Common myeloid progenitor, CD34-positive (primary cell): ENCODE results near the gene RNF152.

Source experiments
- CTCF ChIA-PET: fragments of 350-600 bp; sonication (Branson Sonifier 250); formaldehyde crosslinking; loops from one replicate; lab custom pipeline; 2021; ENCODE audit warnings: antibody characterized with exemption; lab: Charles Lee
- POLR2A ChIA-PET: fragments of 350-600 bp; sonication (Branson Sonifier 250); formaldehyde crosslinking; loops from one replicate; lab custom pipeline; 2021; ENCODE audit warnings: antibody characterized with exemption; lab: Charles Lee
- DNase-seq, 3 donors: peaks; one replicate each; pipeline versions ENCODE4 v3.0.0 to v3.0.0-alpha.2; 2013
- H3K27ac ChIP-seq, 2 experiments: 1 replicate in 1 of 2; 2 replicates in 1 of 2; pipeline ENCODE4 v1.7.0; 2013; ENCODE audit warnings: inconsistent platforms in 2 of 2, low read length in 2 of 2, mild to moderate bottlenecking in 2 of 2, low read depth in 1 of 2, moderate library complexity in 1 of 2; ENCODE audit not compliant: severe bottlenecking in 2 of 2, insufficient read depth in 1 of 2, poor library complexity in 1 of 2
- H3K27me3 ChIP-seq, 5 experiments: replicated peaks in 2 of 5; 1 replicate in 3 of 5; 2 replicates in 2 of 5; pipeline versions ENCODE4 v1.6.1 to v1.7.0; 2013; ENCODE audit warnings: low read length in 4 of 5, mild to moderate bottlenecking in 2 of 5, moderate library complexity in 2 of 5, inconsistent platforms in 1 of 5; ENCODE audit not compliant: insufficient read depth in 5 of 5, control insufficient read depth in 4 of 5
- H3K36me3 ChIP-seq, 4 experiments: 1 replicate in 2 of 4; 2 replicates in 2 of 4; pipeline versions ENCODE4 v1.6.1 to v1.7.0; 2013; ENCODE audit warnings: low read length in 3 of 4, control low read depth in 1 of 4, mild to moderate bottlenecking in 1 of 4; ENCODE audit not compliant: control insufficient read depth in 4 of 4, insufficient read depth in 4 of 4
- H3K4me1 ChIP-seq, 4 experiments: 1 replicate in 3 of 4; 2 replicates in 1 of 4; pipeline versions ENCODE4 v1.6.1 to v1.7.1; 2013; ENCODE audit warnings: low read length in 3 of 4, mild to moderate bottlenecking in 3 of 4, control low read depth in 1 of 4, inconsistent platforms in 1 of 4, moderate library complexity in 1 of 4; ENCODE audit not compliant: control insufficient read depth in 4 of 4, insufficient read depth in 4 of 4; ENCODE audit errors: control extremely low read depth in 1 of 4
- H3K4me3 ChIP-seq, 7 experiments: 1 replicate in 4 of 7; 2 replicates in 3 of 7; pipeline versions ENCODE4 v1.5.1 to v1.7.0; 2013; ENCODE audit warnings: mild to moderate bottlenecking in 7 of 7, low read length in 6 of 7, moderate library complexity in 6 of 7, inconsistent platforms in 2 of 7, low read depth in 2 of 7, control low read depth in 1 of 7; ENCODE audit not compliant: insufficient read depth in 4 of 7, control insufficient read depth in 1 of 7; ENCODE audit errors: extremely low read depth in 1 of 7
- H3K9me3 ChIP-seq, 5 experiments: 1 replicate in 4 of 5; 2 replicates in 1 of 5; pipeline versions ENCODE4 v1.6.1 to v1.7.1; 2013; ENCODE audit warnings: low read length in 4 of 5, mild to moderate bottlenecking in 2 of 5, inconsistent platforms in 1 of 5, low read depth in 1 of 5, moderate library complexity in 1 of 5; ENCODE audit not compliant: control insufficient read depth in 4 of 5, insufficient read depth in 2 of 5; ENCODE audit errors: control extremely low read depth in 1 of 5
- WGBS: methylation state at CpG from one replicate; pipeline ENCODE4 v1.1.5; 2013; ENCODE audit not compliant: insufficient coverage; 5-methylcytosine and 5-hydroxymethylcytosine counted together

Gene RNF152

GRCh38 chr18:61889541-61889940 is 3.3 kb downstream of the RNF152 start:
- Histone ChIP-seq H3K27ac (no peak overlapping the region), H3K4me1 (peaks cover 0 to 12% (median 11%) of the 10 kb centered on the region in 4 experiments), H3K36me3 (no peaks in the 10 kb centered on the region), H3K9me3 (no peaks in the 10 kb centered on the region), H3K27me3 (peaks cover 6 to 30% (median 21%) of the 10 kb centered on the region in 5 experiments), H3K4me3 (no peak overlapping the region)
- POLR2A ChIA-PET = interaction anchor here (0.5 kb wide), 1 partner anchor 31 kb away, joined by 3 read pairs; no protein-coding TSS in a partner anchor
- no peak for DNase-seq
- no CpG with 5 or more reads among the region's 1 CpG for WGBS
- CTCF ChIA-PET = interaction anchor here (1.6 kb wide), 1 partner anchor 253 kb away, joined by 3 read pairs; no protein-coding TSS in a partner anchor

GRCh38 chr18:61888622-61889021 is 4.2 kb downstream of the RNF152 start:
- no peak overlapping the region for H3K27ac ChIP-seq
- no peaks in the 10 kb centered on the region for H3K9me3 ChIP-seq
- POLR2A ChIA-PET = no interaction called here
- peaks cover 6 to 30% (median 21%) of the 10 kb centered on the region in 5 experiments for H3K27me3 ChIP-seq
- CTCF ChIA-PET = no interaction called here
- peaks cover 0 to 11% (median 8%) of the 10 kb centered on the region in 4 experiments for H3K4me1 ChIP-seq
- 89% methylated on average over 4 of the region's 5 CpGs for WGBS
- H3K4me3 ChIP-seq = no peak overlapping the region
- DNase-seq = no peak
- no peaks in the 10 kb centered on the region for H3K36me3 ChIP-seq

- Histone ChIP-seq H3K27ac (no peak overlapping the region), H3K36me3 (no peaks in the 10 kb centered on the region), H3K9me3 (no peaks in the 10 kb centered on the region), H3K4me3 (no peak overlapping the region), H3K27me3 (peaks cover 6 to 22% (median 19%) of the 10 kb centered on the region in 5 experiments), H3K4me1 (peaks cover 0 to 3% (median 2%) of the 10 kb centered on the region in 4 experiments)
- POLR2A ChIA-PET = interaction anchor here (0.6 kb wide), 1 partner anchor 9 kb away, joined by 3 read pairs; no protein-coding TSS in a partner anchor
- WGBS = 100% methylated on average over 4 of the region's 6 CpGs
- no peak for DNase-seq
- CTCF ChIA-PET = interaction anchor here (1.4 kb wide), 1 partner anchor 13 kb away, joined by 3 read pairs; no protein-coding TSS in a partner anchor
Observed at GRCh38 chr18:61887838-61888237, 5.0 kb downstream of the RNF152 start.

GRCh38 chr18:61883547-61883946 is 9.3 kb downstream of the RNF152 start:
- Histone ChIP-seq H3K4me1 (no peaks in the 10 kb centered on the region), H3K36me3 (no peaks in the 10 kb centered on the region), H3K4me3 (no peak overlapping the region), H3K9me3 (no peaks in the 10 kb centered on the region), H3K27ac (no peak overlapping the region), H3K27me3 (peaks cover 0 to 5% (median 0%) of the 10 kb centered on the region in 5 experiments)
- 100% methylated on average over 1 of the region's 2 CpGs for WGBS
- DNase-seq = no peak
- POLR2A ChIA-PET = interaction anchor here (0.6 kb wide), 1 partner anchor 10 kb away, joined by 3 read pairs; no protein-coding TSS in a partner anchor
- CTCF ChIA-PET = interaction anchor here (1.2 to 1.3 kb wide), 2 partner anchors 8 to 11 kb away, joined by 4 read pairs; no protein-coding TSS in a partner anchor

- Histone ChIP-seq H3K4me1 (no peaks in the 10 kb centered on the region), H3K9me3 (no peaks in the 10 kb centered on the region), H3K36me3 (no peaks in the 10 kb centered on the region), H3K27me3 (peaks cover 0 to 5% (median 0%) of the 10 kb centered on the region in 5 experiments), H3K4me3 (no peak overlapping the region), H3K27ac (no peak overlapping the region)
- ChIA-PET CTCF (interaction anchor here (1.3 kb wide), 1 partner anchor 10 kb away, joined by 4 read pairs; no protein-coding TSS in a partner anchor), POLR2A (no interaction called here)
- DNase-seq = no peak
- 97% methylated on average over 3 of the region's 4 CpGs for WGBS
Observed at GRCh38 chr18:61882296-61883004, 10.4 kb downstream of the RNF152 start.

GRCh38 chr18:61876899-61877298 is 15.9 kb downstream of the RNF152 start:
- POLR2A ChIA-PET = no interaction called here
- CTCF ChIA-PET = interaction anchor here (0.7 kb wide), 1 partner anchor 20 kb away, joined by 3 read pairs; no protein-coding TSS in a partner anchor
- Histone ChIP-seq H3K27me3 (peaks cover 0 to 2% (median 0%) of the 10 kb centered on the region in 5 experiments), H3K4me1 (no peaks in the 10 kb centered on the region), H3K4me3 (no peak overlapping the region), H3K36me3 (no peaks in the 10 kb centered on the region), H3K9me3 (peaks cover 0 to 2% (median 0%) of the 10 kb centered on the region in 5 experiments), H3K27ac (no peak overlapping the region)
- WGBS = no CpG with 5 or more reads among the region's 4 CpGs
- no peak for DNase-seq

GRCh38 chr18:61870151-61870550 is 22.7 kb downstream of the RNF152 start:
- H3K27me3 ChIP-seq = peaks cover 0 to 4% (median 0%) of the 10 kb centered on the region in 5 experiments
- no peak overlapping the region for H3K27ac ChIP-seq
- no peaks in the 10 kb centered on the region for H3K36me3 ChIP-seq
- no peaks in the 10 kb centered on the region for H3K9me3 ChIP-seq
- H3K4me1 ChIP-seq = no peaks in the 10 kb centered on the region
- H3K4me3 ChIP-seq = no peak overlapping the region
- ChIA-PET CTCF (interaction anchor here (0.8 to 1.7 kb wide), 2 partner anchors 10 to 16 kb away, joined by 3 read pairs; no protein-coding TSS in a partner anchor), POLR2A (no interaction called here)
- no peak for DNase-seq
- 77% methylated on average over 7 of the region's 8 CpGs for WGBS
